Hematopoietic multipotent progenitor cell treated with erythropoietin and hydrocortisone succinate and interleukin-3 and kit ligand, for 4 days (in vitro differentiated cells): ENCODE data around the gene CTBS.
A peak's percentile ranks its signal among the peaks of the same experiment; 100 is the strongest.
"Not testable (repeated sequence)": the region's sequence is repeated elsewhere in the genome, so short reads cannot be mapped to it uniquely, and the experiment has no call there.

Experiments used
- DNase-seq: peaks from one replicate; pipeline ENCODE4 v3.0.0-alpha.2; 2015

Gene CTBS, protein sequence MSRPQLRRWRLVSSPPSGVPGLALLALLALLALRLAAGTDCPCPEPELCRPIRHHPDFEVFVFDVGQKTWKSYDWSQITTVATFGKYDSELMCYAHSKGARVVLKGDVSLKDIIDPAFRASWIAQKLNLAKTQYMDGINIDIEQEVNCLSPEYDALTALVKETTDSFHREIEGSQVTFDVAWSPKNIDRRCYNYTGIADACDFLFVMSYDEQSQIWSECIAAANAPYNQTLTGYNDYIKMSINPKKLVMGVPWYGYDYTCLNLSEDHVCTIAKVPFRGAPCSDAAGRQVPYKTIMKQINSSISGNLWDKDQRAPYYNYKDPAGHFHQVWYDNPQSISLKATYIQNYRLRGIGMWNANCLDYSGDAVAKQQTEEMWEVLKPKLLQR

DNA sequence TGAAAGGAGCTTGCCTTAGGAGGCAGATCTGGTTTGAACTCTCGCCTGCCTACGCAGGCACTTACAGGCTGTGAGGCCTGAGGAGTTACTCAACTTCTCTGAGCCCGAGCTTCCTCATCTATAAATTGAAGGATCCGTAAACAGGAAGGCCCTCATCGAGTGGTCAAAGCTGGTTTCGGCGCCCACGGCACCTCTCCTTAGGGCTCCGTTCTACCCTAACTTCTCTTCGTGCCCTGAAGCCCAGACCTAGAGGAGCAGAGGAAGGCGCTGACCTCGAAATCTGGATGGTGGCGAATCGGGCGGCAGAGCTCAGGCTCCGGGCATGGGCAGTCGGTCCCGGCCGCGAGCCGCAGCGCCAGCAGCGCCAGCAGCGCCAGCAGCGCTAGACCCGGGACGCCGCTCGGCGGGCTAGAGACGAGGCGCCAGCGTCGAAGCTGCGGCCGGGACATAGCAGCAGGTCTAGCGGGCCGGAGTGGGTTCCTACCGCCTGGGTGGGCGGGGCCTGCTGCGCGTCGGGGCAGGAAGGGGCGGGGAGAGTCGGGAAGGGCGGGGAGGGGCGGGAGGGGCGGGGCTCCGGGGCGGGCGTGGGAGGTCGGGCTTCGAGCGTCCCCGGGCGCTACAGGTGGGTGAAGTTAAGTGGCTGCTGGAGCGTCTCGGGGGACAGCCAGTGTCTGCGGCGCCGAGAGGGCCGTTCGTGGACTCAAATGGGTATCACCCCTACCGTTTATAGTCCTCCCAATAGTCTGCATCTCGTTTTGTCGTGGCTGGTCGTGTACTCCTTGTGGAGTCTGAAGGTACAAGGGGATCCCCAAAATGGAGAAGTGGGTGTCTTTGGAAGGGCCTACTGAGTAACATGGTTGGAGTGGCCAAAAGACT lies at the start of gene CTBS:
Gene CTBS (minus strand): TSS at position 474 of the 876 bp plus-strand sequence. CDS start 25 bp downstream, at position 449.
- DNase-seq, result peak; percentile 95

DNA sequence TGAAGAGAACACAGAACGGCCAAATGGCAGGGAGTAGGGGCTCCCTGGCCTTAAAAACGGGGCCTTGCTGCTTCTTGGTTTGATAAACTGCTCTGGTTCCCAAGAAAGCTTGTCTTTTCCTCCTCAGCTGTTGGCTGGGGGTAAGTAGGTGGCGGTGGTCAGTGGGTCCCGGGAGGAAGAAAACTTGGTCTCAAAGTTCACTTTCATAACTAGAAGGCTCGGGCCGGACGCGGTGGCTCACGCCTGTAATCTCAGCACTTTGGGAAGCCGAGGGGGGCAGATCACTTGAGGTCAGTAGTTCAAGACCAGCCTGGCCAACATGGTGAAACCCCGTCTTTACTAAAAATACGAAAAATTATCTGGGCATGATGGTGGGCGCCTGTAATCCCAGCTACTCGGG lies 47.3 kb upstream of the CTBS start:
- no peak for DNase-seq

DNA sequence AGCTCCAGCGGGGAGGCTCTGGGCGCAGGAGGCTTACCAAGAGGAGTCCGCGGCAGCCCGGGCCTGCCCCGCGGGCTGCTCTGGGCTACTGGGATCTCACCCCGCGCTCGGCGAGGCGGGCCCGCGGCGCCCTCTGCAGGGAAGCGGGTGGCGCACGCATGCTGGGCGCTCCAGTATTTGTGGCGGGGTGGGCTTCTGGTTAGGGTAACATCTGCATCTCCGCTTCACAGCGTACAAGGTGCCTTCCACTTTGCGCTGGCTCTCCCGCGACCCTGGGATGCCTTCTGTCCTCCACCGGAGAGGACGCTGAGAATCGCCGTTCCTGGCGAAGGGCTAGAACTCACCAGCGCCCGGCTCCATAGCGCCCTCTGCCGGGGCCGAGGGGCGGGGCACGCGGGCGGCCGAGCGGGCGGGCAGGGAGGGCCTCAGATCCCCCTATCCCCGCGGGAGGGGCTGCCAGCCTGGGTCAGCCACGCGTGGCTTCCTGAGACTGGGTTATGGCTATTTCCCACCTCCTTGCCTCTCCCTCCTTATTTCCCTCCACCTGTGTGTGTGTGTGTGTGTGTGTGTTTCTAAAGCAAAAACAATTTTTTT lies 46.6 kb upstream of the CTBS start:
- peak; percentile 90 for DNase-seq

DNA sequence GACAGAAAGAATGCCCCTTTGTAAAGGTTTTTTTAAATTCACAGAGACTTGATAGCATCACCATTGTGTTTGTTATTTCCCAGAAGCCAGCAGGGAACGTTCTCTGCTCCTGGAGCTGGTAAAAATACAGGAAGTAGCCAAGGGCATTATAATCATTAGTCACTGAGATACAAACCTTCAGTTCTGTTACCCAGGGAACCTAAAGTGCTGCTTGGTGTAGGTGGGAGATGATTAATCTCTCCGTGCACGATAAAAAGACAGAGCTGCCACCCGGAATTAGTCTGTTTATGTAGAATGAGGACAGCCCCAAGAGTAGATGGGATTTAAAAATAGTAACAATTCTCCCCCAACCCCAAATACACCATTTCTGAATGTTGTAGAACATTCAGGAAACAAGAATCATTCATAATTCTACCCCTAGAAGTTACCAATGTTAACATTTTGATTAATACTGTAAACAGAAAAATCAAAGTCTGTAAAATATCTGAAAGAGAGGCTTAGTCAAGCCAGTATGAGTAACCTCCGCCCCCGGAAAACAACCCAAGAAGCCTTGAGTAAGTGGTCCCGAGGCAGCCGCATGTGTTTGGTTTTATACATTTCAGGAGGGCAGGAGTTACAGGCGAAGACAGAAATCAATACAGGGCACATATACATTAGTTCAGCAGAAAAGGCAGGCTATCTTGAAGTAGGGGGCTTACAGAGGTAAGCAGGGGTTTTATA lies 45.3 kb upstream of the CTBS start:
- peak; percentile 38 for DNase-seq

DNA sequence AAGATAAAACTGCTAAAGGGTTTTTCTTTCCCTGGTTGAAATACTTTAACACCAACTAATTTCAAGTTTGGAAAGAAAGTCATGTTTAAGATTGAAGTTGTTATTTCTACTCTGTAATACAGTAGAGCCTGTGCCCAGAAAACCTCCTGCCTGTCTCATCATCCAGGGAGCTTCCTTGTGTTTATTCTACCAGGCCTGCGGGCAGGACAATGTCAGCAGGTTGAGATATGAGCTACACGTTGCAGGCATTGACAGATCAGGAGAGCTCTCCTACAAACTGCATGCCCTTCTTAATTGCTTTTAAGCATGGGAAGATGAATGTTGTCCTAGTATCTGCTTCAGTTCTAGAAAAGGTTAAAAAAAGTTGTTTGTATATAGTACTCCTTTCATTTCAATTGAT lies 43.1 kb upstream of the CTBS start:
- DNase-seq, result no peak

DNA sequence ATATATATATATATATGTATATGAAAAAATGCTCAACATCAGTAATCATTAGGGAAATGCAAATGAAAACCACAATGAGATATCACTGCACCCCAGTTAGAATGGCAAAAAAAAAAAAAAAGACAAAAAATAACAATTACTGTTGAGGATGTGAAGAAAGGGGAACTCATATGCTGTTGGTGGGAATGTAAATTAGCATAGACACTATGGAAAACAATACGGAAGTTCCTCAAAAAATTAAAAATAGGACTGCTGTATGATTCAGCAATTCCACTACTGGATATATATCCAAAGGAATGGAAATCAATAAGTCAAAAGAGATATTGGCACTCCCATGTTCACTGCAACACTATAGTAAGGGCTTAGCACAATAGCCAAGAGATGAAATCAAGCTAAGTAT lies 41.5 kb upstream of the CTBS start:
- no peak for DNase-seq

DNA sequence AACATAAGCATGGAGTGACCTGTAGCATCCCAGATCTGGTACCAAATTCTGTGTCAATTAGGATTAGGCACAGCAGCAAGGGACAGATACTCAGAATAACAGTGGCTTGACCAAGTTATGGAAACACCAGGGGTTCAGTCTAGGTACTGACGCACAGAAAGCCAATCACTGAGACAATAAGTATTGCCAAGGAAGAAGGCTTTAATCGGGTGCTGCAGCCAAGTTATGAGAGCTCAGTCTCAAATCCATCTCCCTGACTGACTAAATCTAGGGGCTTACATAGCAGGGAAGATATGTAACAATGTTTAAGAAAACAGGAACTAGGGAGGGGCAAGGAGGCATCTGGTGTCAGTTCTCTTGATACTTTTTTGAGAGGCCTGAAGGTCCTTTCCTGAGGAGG lies 39.6 kb upstream of the CTBS start:
- no peak for DNase-seq

DNA sequence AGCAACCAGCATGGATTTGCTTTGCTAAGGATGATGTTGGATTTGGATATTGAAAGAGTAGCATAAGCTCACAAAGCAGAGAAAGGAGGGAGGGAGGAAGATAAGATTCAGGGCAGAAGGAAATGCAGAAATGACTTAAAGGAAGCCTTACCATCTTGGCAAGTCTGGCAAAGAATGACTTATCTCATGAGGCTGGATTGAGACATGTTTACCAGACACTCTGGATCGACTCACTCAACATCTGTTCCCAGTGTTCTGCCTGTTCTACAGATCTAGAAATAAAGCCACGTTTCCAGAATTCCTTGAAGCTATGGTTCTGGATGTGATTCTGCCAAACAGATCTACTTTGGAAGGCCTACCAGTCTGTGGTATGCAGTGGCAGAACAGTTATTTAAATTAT lies 38.8 kb upstream of the CTBS start:
- no peak for DNase-seq

DNA sequence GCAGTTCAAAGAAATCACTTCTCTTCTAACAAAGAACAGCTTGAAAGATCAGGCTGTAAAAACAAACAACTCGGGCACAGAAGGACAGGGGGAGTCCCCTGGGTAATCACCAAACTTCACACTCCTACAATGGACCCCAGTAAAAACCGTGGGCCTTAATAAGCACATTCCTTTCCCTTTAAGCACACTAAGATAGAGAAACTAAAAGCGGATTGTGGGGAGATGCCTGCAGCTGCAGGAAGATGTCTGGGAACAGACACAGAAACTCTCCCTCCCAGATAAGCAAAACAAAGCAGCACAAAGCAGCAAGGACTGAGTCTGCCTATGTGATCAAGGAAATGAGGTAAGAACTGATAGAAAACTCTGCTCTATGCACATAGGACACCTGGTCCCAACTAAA lies 37.6 kb upstream of the CTBS start:
- DNase-seq, result no peak

DNA sequence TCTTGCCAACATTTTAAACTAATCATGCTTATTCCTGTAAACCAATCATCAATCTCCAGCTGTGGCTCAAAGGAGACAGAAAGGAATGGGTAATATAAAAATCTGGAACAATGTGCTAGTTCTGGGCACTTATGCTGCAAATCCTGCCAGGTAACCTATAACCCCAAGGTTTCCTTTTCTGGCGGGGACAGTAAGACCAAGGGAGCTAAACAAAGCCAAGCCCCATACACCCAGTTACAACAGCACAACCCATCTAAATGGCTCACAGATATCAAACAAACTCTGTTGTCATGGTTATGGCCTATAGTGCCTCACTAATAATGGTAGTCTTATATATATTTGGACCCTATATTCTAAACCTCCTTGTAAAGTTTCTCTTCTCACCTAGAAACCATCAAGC lies 36.9 kb upstream of the CTBS start:
- no peak for DNase-seq

DNA sequence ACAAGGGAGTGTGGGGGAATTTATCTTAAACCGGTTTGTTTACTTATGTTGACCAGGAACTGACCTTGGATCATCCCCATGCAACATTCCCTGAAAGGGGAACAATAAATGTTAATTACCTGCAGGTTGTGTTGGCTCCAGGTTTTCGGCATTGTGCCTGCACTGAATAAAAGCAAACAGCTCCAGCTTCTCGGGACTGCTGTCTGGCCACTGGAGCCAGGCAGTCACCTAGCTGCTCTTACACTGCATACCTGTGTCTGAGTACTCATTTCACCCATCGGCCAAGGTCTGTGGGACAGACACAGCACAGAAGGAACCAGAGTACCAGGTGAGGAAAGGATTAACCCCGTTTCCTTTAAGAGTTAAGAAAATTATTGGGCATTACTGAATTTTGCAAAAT lies 32.7 kb upstream of the CTBS start:
- no peak for DNase-seq

DNA sequence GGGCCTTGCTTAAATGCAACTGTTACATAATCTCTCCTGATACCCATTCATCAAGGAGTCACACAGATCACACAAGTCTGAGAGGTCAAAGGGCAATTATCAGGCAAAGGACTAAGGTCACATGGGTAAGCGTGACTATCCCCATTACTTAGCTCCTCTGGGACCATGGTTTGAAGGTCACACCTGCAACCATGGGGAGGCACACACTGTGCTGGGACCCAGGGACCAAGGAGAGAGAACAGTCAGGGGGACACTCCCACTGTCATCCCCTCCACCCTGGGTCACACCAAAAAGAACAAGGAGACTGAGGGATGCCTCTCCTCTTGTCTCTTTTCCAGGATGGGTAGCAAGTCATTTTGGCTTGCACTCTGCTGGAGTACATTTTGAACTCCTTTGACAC lies 30.9 kb upstream of the CTBS start:
- DNase-seq, result no peak

DNA sequence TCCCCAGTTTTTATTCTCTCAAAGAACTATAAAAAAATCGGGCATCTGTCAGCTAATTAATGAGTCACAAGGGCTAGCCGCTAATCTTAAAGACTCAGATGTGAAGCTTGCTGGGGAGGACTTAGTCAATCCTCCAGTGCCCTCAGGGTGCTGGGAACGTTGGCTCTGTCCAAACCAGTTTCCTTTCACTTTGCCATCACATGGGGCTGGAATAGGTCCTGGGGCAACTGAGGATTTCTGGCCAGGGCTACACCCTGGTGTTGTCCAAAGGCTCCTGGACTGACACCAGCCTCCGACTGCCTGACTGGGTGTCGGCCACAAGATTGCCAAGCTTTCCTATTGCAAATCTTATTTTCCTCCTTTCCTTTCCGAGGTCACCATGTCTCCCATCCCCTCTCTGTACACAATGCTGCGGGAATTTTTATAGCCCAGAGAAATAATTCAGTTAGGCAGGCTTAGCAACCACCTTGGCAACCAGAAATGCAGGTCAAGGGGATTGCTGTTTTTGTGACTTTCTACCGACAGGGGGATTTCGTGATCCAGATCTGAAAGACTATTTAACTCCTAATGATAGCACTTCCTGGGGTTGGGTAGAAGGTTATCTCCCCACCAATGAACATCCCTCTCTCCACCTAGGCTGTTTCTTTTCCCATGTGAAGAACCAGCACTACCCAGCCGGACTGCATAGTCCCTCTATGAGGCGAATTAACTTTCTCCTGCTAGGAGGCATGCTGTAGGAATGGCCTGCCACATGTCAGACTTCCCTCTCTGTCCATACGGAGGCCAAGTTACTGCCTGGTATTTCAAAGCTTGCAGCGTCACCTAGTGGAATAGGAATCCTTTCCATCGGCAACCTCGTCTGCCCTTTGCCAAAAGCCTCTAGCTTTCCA lies 29.9 kb upstream of the CTBS start:
- no peak for DNase-seq

DNA sequence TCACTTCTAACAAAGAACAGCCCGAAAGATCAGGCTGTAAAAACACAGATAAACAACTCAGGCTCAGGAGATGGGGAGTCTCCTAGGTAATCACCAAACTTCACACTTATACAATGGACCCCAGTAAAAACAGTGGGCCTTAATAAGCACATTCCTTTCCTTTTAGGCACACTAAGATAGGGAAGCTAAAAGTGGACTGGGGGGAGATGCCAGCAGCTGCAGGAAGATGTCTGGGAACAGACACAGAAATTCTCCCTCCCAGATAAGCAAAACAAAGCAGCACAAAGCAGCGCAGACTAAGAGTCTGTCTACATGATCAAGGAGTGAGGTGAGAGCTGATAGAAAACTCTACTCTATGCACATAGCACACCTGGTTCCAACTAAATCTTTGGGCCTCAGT lies 29.0 kb upstream of the CTBS start:
- DNase-seq, result no peak

DNA sequence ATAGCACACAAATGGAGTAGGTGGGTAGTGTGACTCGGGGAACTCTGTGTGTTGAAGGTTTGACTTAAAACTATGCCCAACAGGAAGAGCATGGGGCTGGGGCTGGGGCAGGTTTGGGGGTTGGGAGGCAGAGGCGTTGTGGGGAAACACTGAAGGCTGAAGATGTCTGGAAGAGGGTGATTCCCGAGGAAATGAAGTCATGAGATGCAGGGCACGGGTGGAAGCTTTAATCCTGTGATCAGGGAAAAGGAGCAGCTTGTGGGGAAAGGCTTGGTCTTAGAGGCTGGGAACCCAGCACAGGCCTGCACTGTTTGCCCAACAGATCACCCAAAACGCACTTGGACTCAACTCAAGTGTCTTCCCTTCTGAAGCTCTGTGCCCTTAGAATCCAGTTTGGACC lies 26.6 kb upstream of the CTBS start:
- no peak for DNase-seq

DNA sequence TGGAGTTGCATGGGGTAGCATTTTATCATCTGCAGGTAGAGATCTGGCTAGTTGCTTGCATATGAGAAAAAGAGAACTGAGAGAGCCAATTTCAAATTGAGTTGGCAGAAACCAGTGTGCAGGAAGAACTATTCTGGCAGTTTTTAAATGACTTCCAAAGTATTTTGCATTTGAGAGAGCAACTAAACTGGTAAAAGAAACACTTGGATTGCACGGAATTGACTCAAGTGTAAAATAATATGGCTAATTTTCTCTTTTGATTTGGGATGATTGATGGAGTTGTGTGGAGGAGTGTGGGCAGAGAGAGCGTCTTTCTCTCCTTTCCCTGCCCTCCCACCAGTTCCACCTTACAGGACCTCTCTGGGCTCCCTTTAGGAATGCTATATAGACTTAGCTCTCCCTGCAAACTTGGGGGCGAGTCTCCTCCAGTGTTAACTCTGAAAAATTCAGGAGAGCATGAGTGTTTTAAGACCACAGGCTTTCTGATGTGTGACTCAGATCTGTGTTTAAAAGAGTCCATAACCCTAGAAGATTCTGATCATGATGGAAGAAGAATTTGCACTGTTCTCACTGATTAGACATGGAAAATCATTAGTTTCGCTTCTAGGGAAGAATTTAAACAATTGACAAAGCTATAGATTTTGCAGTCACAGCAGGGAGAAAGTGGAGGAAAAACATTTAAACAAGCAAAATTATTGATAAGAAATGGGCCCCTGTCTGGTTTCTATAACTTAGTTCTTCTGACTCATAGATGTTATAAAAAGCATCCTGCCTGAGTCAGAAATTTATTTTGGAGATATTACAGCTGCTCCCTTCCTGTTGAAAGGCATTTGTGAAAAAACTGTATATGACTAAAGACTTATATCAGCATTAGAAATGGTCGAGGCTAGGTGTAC lies 24.9 kb upstream of the CTBS start:
- DNase-seq, result no peak

DNA sequence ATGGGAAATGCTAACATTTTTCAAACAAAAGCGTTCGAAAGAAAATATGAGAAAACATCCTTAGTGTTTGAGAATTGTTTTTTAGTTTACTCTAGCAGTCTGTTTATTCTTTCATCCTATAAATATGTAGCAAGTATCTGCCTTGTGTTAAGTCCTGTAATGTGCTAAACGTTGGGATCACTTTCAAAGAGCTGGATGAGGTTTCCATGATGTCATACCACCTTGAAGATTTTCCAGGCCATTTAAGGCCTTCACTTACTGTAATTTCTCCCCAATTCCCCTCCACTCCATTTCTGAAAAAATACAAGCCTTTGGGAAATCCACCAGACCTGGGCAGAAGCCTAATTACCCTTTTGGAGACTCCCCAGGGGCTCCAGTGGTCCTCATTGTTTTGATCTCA lies 24.2 kb upstream of the CTBS start:
- DNase-seq, result no peak

DNA sequence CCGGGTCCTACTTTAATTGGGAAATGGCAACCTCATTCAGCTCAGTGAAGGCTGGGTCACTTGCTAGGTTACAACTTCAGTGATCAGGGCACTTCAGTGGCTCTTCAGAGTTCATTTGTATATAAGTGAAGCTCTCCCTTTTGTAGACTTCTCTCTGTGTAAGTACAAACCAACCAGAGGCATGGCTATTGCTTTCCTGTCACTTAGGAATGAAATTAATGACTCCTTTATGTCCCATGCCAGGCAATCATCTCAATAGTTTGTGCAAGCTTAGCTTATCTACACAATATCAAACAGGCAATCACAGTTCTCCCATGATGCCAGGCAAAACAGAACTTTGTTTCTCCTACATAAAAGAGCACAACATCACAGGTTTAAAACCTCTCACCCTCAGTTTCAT lies 22.8 kb upstream of the CTBS start:
- no peak for DNase-seq

DNA sequence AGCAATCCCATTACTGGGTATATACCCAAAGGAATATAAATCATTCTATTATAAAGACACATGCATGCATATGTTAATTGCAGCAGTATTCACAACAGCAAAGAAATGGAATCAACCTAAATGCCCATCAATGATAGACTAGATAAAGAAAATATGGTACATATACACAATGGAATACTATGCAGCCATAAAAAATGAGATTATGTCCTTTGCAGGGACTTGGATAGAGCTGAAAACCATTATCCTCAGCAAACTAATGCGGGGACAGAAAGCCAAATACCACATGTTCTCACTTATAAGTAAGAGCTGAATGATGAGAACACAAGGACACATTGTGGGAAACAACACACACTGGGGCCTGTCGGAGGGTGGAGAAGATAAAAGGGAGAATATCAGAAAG lies 20.7 kb upstream of the CTBS start:
- not testable (repeated sequence) for DNase-seq

DNA sequence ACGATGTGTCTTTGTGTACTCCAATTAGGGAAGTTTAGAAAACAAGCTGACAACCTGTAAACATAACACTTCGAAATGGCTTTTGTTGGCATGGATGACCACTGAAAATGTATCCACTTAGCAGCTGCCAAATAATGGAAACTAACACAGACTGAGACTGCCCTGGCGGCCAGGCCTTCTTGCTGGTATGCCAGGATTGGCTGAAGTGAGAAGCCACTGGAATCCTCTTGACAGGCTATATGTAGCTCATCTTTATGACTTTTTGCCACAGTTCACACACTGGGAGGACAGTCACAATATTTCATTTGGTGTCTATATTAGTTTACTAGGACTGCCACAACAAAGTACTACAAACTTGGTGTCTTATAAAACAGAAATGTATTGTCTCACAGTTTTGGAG lies 12.9 kb upstream of the CTBS start:
- no peak for DNase-seq

DNA sequence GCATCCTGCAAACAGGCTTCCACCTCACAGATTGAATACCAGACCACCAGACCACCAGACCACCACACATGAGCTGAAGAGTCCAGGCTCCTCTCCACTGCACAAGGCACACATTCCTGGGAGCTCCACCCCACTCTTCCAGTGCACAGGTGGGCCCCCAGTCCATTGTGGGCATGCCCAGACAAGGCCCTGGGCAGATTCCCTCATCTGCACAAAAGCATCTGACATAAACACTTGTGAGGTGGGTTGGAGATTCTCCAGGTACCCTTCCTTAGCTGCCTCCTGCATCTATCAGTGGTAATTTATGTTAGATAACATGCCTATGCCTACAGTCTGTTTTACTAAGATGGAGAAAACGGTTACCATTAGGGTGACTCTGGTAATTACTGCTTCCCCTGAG lies 11.6 kb upstream of the CTBS start:
- DNase-seq, result no peak
